ENCODE results near the gene CHMP1B. TPM values are rescaled to one million over a fixed set of nuclear protein-coding genes. Genes with fewer than 3 reads are reported as not detected.
A peak's percentile ranks its signal among the peaks of the same experiment; 100 is the strongest.

The CHMP1B gene
- total RNA-seq, 1 experiment from 2014 or later: 38.7 TPM

DNA sequence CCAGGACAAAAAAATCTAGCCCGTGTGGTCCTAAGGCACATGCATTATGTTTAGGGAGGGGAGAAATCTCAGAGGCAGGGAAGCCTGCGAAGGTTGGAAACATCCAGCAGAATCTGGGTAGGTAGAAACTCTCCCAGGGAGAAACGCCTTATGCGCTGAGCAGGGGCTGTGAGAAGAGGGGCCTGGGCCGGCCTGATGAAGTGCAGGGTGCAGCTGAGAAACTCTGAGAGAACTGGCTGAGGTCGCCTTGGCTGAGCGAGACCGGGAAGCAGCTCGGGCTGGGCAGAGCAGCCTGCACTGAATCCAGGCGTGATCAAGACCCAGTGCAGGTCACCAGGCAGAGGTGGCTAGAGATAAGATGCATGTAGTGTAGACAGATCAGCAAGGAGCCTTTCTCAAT is 15.1 kb downstream of the CHMP1B start:
- H4K8ac ChIP-seq (replicated peaks; ENCODE audit: insufficient read length, low read depth, low read length): no peak overlapping the region
- H3K18ac ChIP-seq (ENCODE audit: insufficient read length, low read depth, low read length): no peak overlapping the region
- H3K23me2 ChIP-seq (ENCODE audit: insufficient read length, low read depth, low read length, poor library complexity, severe bottlenecking): no peaks in the 10 kb centered on the region
- H3K9ac ChIP-seq (ENCODE audit: extremely low read depth, insufficient read length, low read length): no peak overlapping the region
- TF ChIP-seq, protein P1, sequence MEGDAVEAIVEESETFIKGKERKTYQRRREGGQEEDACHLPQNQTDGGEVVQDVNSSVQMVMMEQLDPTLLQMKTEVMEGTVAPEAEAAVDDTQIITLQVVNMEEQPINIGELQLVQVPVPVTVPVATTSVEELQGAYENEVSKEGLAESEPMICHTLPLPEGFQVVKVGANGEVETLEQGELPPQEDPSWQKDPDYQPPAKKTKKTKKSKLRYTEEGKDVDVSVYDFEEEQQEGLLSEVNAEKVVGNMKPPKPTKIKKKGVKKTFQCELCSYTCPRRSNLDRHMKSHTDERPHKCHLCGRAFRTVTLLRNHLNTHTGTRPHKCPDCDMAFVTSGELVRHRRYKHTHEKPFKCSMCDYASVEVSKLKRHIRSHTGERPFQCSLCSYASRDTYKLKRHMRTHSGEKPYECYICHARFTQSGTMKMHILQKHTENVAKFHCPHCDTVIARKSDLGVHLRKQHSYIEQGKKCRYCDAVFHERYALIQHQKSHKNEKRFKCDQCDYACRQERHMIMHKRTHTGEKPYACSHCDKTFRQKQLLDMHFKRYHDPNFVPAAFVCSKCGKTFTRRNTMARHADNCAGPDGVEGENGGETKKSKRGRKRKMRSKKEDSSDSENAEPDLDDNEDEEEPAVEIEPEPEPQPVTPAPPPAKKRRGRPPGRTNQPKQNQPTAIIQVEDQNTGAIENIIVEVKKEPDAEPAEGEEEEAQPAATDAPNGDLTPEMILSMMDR (conservative IDR thresholded peaks at IDR 0.05): no peak
- H2BK12ac ChIP-seq (ENCODE audit: insufficient read length, low read depth, low read length): no peak overlapping the region
- H3K79me1 ChIP-seq (ENCODE audit: insufficient read depth, low read depth, low read length, poor library complexity, severe bottlenecking): no peaks in the 10 kb centered on the region
- Mint-ChIP-seq H3K4me1 (peaks cover 7 to 8% of the 10 kb centered on the region in 2 experiments), H3K36me3 (ENCODE audit: insufficient read depth in 1 of 3, low read depth in 3 of 3) (peaks cover 8 to 25% (median 13%) of the 10 kb centered on the region in 3 experiments; a peak in 6 of 7 replicates), H3K4me3 (no peak overlapping the region), H3K9me3 (no peaks in the 10 kb centered on the region), H3K27ac (peak overlapping the region; percentile 50 to 93 (median 62); a peak in 5 of 7 replicates), H3K27me3 (ENCODE audit: low read depth) (no peaks in the 10 kb centered on the region)
- no peak overlapping the region for H2AFZ ChIP-seq (ENCODE audit: low read length)
- H3K56ac ChIP-seq (ENCODE audit: insufficient read length, low read depth, low read length): no peak overlapping the region
- no peak overlapping the region for H3K23ac ChIP-seq (ENCODE audit: insufficient read length, low read depth, low read length)
- H4K91ac ChIP-seq (ENCODE audit: insufficient read length, low read depth, low read length): no peak overlapping the region
- H3K4ac ChIP-seq (ENCODE audit: low read depth, low read length): no peak overlapping the region
- no peak for DNase-seq
- H3K9me3 ChIP-seq (ENCODE audit: control insufficient read depth, low read depth, low read length): no peaks in the 10 kb centered on the region
- H3K14ac ChIP-seq (ENCODE audit: insufficient read depth, low read length): no peak overlapping the region; the same call in 1 of the 2 replicates
- H2AK5ac ChIP-seq (ENCODE audit: insufficient read length, low read length): no peak overlapping the region
- H3K27me3 ChIP-seq (ENCODE audit: insufficient read depth, low read length): no peaks in the 10 kb centered on the region
- peaks cover 4% of the 10 kb centered on the region for H3K4me1 ChIP-seq (ENCODE audit: insufficient read depth, low read length)
- H2BK120ac ChIP-seq (ENCODE audit: low read depth, low read length, poor library complexity, severe bottlenecking): no peak overlapping the region
- no peak overlapping the region for H3K4me2 ChIP-seq (ENCODE audit: insufficient read depth, insufficient read length, low read length)
- no peak overlapping the region for H2BK15ac ChIP-seq (ENCODE audit: low read depth, low read length)
- H3K79me2 ChIP-seq (ENCODE audit: insufficient read depth, low read length): no peaks in the 10 kb centered on the region
- H2BK5ac ChIP-seq (ENCODE audit: insufficient read length, low read length): no peak overlapping the region
- H3T11ph ChIP-seq (ENCODE audit: low read length): no peak overlapping the region
- no peak overlapping the region for H4K5ac ChIP-seq (ENCODE audit: insufficient read length, low read depth, low read length)
- H4K20me1 ChIP-seq (ENCODE audit: control insufficient read depth, insufficient read depth, insufficient read length): no peaks in the 10 kb centered on the region
- no peak overlapping the region for H3K27ac ChIP-seq (ENCODE audit: insufficient read length, low read depth, low read length)
- WGBS (ENCODE audit: extremely low coverage, insufficient read length, low lambda C conversion rate): no CpG with 5 or more reads among the region's 10 CpGs
- H2BK20ac ChIP-seq (ENCODE audit: low read depth, low read length, poor library complexity, severe bottlenecking): no peak overlapping the region
